Esophagus squamous epithelium (tissue), 5 donors: ENCODE results near the gene MTNR1B. TPM values are rescaled to one million over a fixed set of nuclear protein-coding genes. Genes with fewer than 3 reads are reported as not detected.

Experiments
- DNase-seq: peaks from one replicate; lab custom pipeline; 2025; lab: John Stamatoyannopoulos, UW
- H3K27ac ChIP-seq, 4 donors: fragments of 200-600 bp; sonication (generic); one replicate each; pipeline ENCODE4 v1.5.1; 2016 to 2019; ENCODE audit warnings: mild to moderate bottlenecking in 1 of 4
- H3K27me3 ChIP-seq, 4 donors: fragments of 200-600 bp; sonication (generic); 1 replicate in 3 of 4; 2 replicates in 1 of 4; pipeline versions ENCODE4 v1.5.1 to v1.6.0; 2017 to 2021; ENCODE audit warnings: antibody characterized with exemption in 1 of 4
- H3K36me3 ChIP-seq, 3 donors: fragments of 200-600 bp; sonication (generic); one replicate each; pipeline ENCODE4 v1.5.1; 2016 to 2019
- H3K4me1 ChIP-seq, 3 donors: fragments of 200-600 bp; sonication (generic); one replicate each; pipeline ENCODE4 v1.5.1; 2017 to 2019
- H3K4me3 ChIP-seq, 4 donors: fragments of 200-600 bp; sonication (generic); 1 replicate in 3 of 4; 2 replicates in 1 of 4; pipeline ENCODE4 v1.5.1; 2016 to 2019; ENCODE audit warnings: mild to moderate bottlenecking in 2 of 4, moderate library complexity in 1 of 4
- H3K9me3 ChIP-seq, 3 donors: fragments of 200-600 bp; sonication (generic); one replicate each; pipeline ENCODE4 v1.5.1; 2016 to 2019
- POLR2A ChIP-seq, 4 donors: fragments of 450-650 bp; IDR thresholded peaks; one replicate each; pipeline ENCODE4 v1.6.1; 2017; ENCODE audit warnings: antibody characterized with exemption in 4 of 4, mild to moderate bottlenecking in 4 of 4, moderate library complexity in 3 of 4
- WGBS, 2 donors: methylation state at CpG; one replicate each; pipeline ENCODE4 v1.1.5; 2018; 5-methylcytosine and 5-hydroxymethylcytosine counted together
- intact Hi-C: fragments of 100-400 bp; cut with DNase I; formaldehyde crosslinking; loops from one replicate; pipeline ENCODE4 v1.15.0; 2022
- total RNA-seq, 4 donors: library from RNA; depleted of rRNA; stranded (reverse); fragments of >200 nt; gene quantifications; one replicate each; pipeline ENCODE4 v1.1.0, GENCODE V29; 2016
- TF ChIP-seq, protein P1 (sequence below), 6 experiments: fragments of 450-650 bp in 4 of 6; fragments of 200-600 bp in 2 of 6; sonication (generic) in 2 of 6; IDR thresholded peaks; one replicate each; pipeline ENCODE4 v1.5.1; 2016 to 2019; ENCODE audit warnings: antibody characterized with exemption in 6 of 6, mild to moderate bottlenecking in 4 of 6, moderate library complexity in 4 of 6
- donor health status: DM: yes; HTN: yes; CAD: no.

Gene MTNR1B
- total RNA-seq, 4 donors from 2014 or later, result not detected

DNA sequence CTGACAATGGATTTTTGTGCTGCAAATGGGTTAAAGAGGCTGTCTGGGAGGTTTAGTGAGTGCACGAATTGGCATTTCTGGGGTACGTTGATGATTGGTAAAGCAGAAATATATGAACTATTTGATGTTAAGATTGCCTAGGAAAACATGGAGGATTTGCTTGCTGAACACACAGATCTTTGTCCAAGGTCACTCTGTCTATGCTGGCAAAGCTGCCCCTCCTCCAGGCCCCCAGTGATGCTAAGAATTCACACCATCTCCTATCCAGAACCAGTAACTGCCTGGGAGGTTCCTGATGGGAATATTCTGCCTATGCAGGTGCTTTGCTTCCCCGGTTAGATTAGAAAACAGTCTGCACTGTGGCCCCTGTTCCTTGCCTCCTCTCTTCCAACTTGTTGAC lies 5.8 kb downstream of the MTNR1B start:
- H3K9me3 ChIP-seq, result no peaks in the 10 kb centered on the region
- H3K27ac ChIP-seq, result no peak overlapping the region
- intact Hi-C loops, result no loop called here
- H3K36me3 ChIP-seq, result no peaks in the 10 kb centered on the region
- no peak for DNase-seq
- TF ChIP-seq POLR2A (IDR thresholded peaks at IDR 0.05), result no peak
- TF ChIP-seq, protein P1, sequence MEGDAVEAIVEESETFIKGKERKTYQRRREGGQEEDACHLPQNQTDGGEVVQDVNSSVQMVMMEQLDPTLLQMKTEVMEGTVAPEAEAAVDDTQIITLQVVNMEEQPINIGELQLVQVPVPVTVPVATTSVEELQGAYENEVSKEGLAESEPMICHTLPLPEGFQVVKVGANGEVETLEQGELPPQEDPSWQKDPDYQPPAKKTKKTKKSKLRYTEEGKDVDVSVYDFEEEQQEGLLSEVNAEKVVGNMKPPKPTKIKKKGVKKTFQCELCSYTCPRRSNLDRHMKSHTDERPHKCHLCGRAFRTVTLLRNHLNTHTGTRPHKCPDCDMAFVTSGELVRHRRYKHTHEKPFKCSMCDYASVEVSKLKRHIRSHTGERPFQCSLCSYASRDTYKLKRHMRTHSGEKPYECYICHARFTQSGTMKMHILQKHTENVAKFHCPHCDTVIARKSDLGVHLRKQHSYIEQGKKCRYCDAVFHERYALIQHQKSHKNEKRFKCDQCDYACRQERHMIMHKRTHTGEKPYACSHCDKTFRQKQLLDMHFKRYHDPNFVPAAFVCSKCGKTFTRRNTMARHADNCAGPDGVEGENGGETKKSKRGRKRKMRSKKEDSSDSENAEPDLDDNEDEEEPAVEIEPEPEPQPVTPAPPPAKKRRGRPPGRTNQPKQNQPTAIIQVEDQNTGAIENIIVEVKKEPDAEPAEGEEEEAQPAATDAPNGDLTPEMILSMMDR (IDR thresholded peaks at IDR 0.05), result no peak
- no peak overlapping the region for H3K4me3 ChIP-seq
- peaks cover 0 to 22% (median 0%) of the 10 kb centered on the region in 4 donors for H3K27me3 ChIP-seq
- H3K4me1 ChIP-seq, result no peaks in the 10 kb centered on the region
- 75 to 83% methylated on average over 2 to 3 of the region's 3 CpGs for WGBS, 2 donors

GRCh38 chr11:92976681-92977080 lies 7.2 kb downstream of the MTNR1B start:
- no peaks in the 10 kb centered on the region for H3K4me1 ChIP-seq
- no peak for DNase-seq
- H3K36me3 ChIP-seq, result no peaks in the 10 kb centered on the region
- peaks cover 0 to 10% (median 0%) of the 10 kb centered on the region in 4 donors for H3K27me3 ChIP-seq
- intact Hi-C loops, result no loop called here
- H3K4me3 ChIP-seq, result no peak overlapping the region
- H3K27ac ChIP-seq, result no peak overlapping the region
- TF ChIP-seq, protein P1 (IDR thresholded peaks at IDR 0.05), result no peak
- TF ChIP-seq POLR2A (IDR thresholded peaks at IDR 0.05), result no peak
- no peaks in the 10 kb centered on the region for H3K9me3 ChIP-seq

GRCh38 chr11:92977401-92977800 lies 8.0 kb downstream of the MTNR1B start:
- no peak for DNase-seq
- Histone ChIP-seq H3K9me3 (no peaks in the 10 kb centered on the region), H3K27ac (no peak overlapping the region), H3K36me3 (no peaks in the 10 kb centered on the region), H3K4me1 (no peaks in the 10 kb centered on the region), H3K27me3 (peaks cover 0 to 9% (median 0%) of the 10 kb centered on the region in 4 donors), H3K4me3 (no peak overlapping the region)
- intact Hi-C loops, result no loop called here
- TF ChIP-seq, protein P1 (IDR thresholded peaks at IDR 0.05), result no peak
- TF ChIP-seq POLR2A (IDR thresholded peaks at IDR 0.05), result no peak
- 73 to 82% methylated on average over 2 of the region's 2 CpGs for WGBS, 2 donors

GRCh38 chr11:92978271-92979111 lies 9.0 kb downstream of the MTNR1B start:
- intact Hi-C loops, result no loop called here
- H3K27me3 ChIP-seq, result no peaks in the 10 kb centered on the region
- 63 to 65% methylated on average over 7 of the region's 7 CpGs for WGBS, 2 donors
- H3K27ac ChIP-seq, result no peak overlapping the region
- H3K9me3 ChIP-seq, result no peaks in the 10 kb centered on the region
- no peaks in the 10 kb centered on the region for H3K4me1 ChIP-seq
- H3K36me3 ChIP-seq, result no peaks in the 10 kb centered on the region
- DNase-seq, result no peak
- no peak overlapping the region for H3K4me3 ChIP-seq
- TF ChIP-seq POLR2A (IDR thresholded peaks at IDR 0.05), result no peak
- TF ChIP-seq, protein P1 (IDR thresholded peaks at IDR 0.05), result no peak

GRCh38 chr11:92979176-92979575 lies 9.7 kb downstream of the MTNR1B start:
- H3K27me3 ChIP-seq, result no peaks in the 10 kb centered on the region
- H3K27ac ChIP-seq, result no peak overlapping the region
- H3K36me3 ChIP-seq, result no peaks in the 10 kb centered on the region
- TF ChIP-seq, protein P1 (IDR thresholded peaks at IDR 0.05), result no peak
- TF ChIP-seq POLR2A (IDR thresholded peaks at IDR 0.05), result no peak
- DNase-seq, result no peak
- no peak overlapping the region for H3K4me3 ChIP-seq
- WGBS, 2 donors, result 65 to 71% methylated on average over 1 of the region's 1 CpG
- intact Hi-C loops, result no loop called here
- no peaks in the 10 kb centered on the region for H3K9me3 ChIP-seq
- H3K4me1 ChIP-seq, result no peaks in the 10 kb centered on the region
